Measurements from ENCODE around the gene RMC1.

The RMC1 gene

GRCh38 chr18:23537274-23537673 is 34.0 kb downstream of the RMC1 start:
- Mint-ChIP-seq H3K36me3 (peaks cover 72% of the 10 kb centered on the region), H3K9me3 (no peaks in the 10 kb centered on the region), H3K27me3 (no peaks in the 10 kb centered on the region), H3K4me1 (peaks cover 29% of the 10 kb centered on the region), H3K27ac (no peak overlapping the region), H3K4me3 (no peak overlapping the region)
- ATAC-seq: no peak

DNA sequence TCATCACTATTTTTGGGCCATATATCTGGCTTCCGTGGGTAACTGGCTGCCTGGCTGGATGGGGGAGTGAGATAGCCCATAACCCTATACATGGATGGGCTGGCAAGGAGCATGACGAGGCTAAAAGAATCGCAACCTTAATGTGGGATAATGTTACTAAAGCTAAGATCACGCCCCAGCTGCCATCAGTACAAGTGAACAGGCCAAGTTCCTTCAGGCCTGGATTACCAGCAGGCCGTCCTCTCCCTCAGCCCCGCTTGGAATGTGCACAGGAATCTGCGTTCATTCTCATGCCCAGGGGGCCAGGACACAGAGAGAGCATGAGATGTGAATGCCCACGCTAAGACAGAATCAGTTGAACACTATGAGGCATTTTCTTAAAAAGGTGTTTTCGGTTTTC is 34.7 kb downstream of the RMC1 start:
- Mint-ChIP-seq H3K4me1 (peaks cover 29% of the 10 kb centered on the region), H3K27ac (no peak overlapping the region), H3K4me3 (no peak overlapping the region), H3K27me3 (no peaks in the 10 kb centered on the region), H3K9me3 (no peaks in the 10 kb centered on the region), H3K36me3 (peaks cover 71% of the 10 kb centered on the region)
- no peak for ATAC-seq

DNA sequence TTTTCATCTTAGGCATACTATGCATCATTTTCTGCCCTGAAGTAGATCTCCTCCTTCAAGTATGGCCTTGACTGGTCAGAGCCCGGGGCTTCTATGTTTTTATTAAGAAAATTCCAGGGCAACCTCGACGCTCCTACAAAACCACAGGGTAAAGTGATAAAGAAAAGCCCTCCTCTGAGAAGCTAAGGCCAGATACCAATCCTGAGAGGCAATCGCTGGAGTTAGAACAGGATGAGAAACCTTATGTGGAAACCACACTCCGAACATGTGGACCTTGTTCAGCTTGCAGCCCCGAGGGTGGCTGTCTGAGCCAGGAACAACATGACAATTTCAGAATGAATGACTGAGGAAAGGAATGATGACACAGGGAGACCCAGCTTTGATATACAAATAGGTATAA is 35.6 kb downstream of the RMC1 start:
- Mint-ChIP-seq H3K4me1 (peaks cover 29% of the 10 kb centered on the region), H3K27ac (no peak overlapping the region), H3K4me3 (no peak overlapping the region), H3K9me3 (no peaks in the 10 kb centered on the region), H3K27me3 (no peaks in the 10 kb centered on the region), H3K36me3 (peaks cover 75% of the 10 kb centered on the region)
- ATAC-seq: no peak

DNA sequence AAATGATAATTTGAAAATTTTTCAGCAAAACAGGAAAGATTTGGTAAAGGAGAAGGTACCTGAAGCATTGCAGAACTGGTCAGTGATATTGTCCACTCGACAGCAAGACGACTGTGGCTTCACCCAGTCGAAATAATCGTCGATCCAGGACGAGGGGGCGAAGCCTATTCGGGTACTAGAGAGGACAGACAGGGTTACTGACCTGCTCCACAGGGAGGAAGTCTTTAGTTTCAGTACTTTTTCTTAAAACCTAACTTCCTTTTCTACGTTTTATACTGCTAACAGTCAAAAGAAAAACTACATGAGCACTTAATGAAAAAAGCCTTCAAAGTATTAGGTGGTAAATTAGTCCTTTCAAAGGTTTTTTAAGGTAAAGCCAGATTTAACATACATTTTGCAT is 36.0 kb downstream of the RMC1 start:
- peak; percentile 48 for ATAC-seq
- Mint-ChIP-seq H3K4me1 (peaks cover 29% of the 10 kb centered on the region), H3K27me3 (no peaks in the 10 kb centered on the region), H3K4me3 (no peak overlapping the region), H3K27ac (no peak overlapping the region), H3K9me3 (no peaks in the 10 kb centered on the region), H3K36me3 (peaks cover 78% of the 10 kb centered on the region)

DNA sequence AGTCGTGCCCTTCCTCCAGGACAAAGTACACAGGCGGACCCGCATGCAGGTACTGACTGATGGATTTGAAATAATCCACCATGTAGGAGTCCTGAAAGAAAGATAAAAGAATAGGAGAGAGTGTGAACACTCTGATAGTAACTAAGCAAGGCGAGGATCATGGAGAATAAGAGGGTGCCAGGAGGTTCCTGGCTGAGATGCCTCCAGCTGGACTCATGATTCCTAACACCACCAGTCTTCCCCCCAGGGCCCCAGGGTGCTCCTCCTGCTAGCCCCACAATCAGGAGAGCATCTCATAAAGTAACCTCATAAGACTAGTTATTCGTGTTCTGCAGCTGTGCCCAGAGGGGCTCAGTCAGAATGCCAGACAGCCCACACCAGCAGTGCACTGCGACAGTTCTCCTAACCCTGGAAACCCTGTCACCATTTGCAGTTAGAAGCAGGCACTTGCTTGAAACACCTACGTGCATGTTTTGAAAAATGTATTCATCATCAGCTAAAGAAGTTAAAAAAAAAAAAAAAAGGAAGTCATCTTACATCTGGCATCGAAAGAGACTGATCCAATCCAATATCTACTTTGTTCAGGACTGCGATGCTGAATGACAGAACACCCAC is 36.7 kb downstream of the RMC1 start:
- H3K27me3 Mint-ChIP-seq: no peaks in the 10 kb centered on the region
- peaks cover 29% of the 10 kb centered on the region for H3K4me1 Mint-ChIP-seq
- H3K9me3 Mint-ChIP-seq: no peaks in the 10 kb centered on the region
- H3K4me3 Mint-ChIP-seq: no peak overlapping the region
- peaks cover 78% of the 10 kb centered on the region for H3K36me3 Mint-ChIP-seq
- ATAC-seq: no peak
- H3K27ac Mint-ChIP-seq: peak overlapping the region; percentile 40

GRCh38 chr18:23540867-23541266 is 37.6 kb downstream of the RMC1 start:
- peak; percentile 91 for ATAC-seq

GRCh38 chr18:23541349-23542093 is 38.2 kb downstream of the RMC1 start:
- Mint-ChIP-seq H3K27me3 (no peaks in the 10 kb centered on the region), H3K4me1 (peaks cover 29% of the 10 kb centered on the region), H3K36me3 (peaks cover 72% of the 10 kb centered on the region), H3K4me3 (no peak overlapping the region), H3K27ac (peak overlapping the region; percentile 40), H3K9me3 (no peaks in the 10 kb centered on the region)
- ATAC-seq: no peak

More at GRCh38 chr18:23540867-23541266, 37.6 kb downstream of the RMC1 start:
- Mint-ChIP-seq H3K27ac (peak overlapping the region; percentile 40), H3K36me3 (peaks cover 76% of the 10 kb centered on the region), H3K27me3 (no peaks in the 10 kb centered on the region), H3K4me3 (no peak overlapping the region), H3K9me3 (no peaks in the 10 kb centered on the region), H3K4me1 (peaks cover 29% of the 10 kb centered on the region)

GRCh38 chr18:23542461-23542860 is 39.1 kb downstream of the RMC1 start:
- no peak overlapping the region for H3K4me3 Mint-ChIP-seq
- no peak for ATAC-seq
- H3K27ac Mint-ChIP-seq: no peak overlapping the region
- peaks cover 75% of the 10 kb centered on the region for H3K36me3 Mint-ChIP-seq
- no peaks in the 10 kb centered on the region for H3K9me3 Mint-ChIP-seq
- peaks cover 29% of the 10 kb centered on the region for H3K4me1 Mint-ChIP-seq
- no peaks in the 10 kb centered on the region for H3K27me3 Mint-ChIP-seq

DNA sequence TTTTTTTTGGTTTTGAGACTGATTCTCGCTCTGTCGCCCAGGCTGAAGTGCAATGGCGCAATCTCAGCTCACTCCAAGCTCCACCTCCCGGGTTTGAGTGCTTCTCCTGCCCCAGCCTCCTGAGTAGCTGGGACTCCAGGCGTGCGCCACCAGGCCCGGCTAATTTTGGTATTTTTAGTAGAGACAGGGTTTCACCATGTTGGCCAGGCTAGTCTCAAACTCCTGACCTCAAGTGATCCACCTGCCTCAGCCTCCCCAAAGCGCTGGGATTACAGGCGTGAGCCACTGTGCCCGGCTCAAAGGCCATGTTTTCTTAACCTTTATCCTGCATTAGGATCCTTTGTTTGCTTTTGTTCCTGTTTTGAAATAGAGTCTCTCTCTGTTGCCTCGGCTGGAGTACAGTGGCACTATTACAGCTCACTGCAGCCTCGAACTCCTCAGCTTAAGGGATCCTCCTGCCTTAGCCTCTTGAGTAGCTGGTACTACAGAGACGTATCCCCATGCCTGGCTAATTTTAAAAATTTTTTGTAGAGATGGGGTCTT is 42.0 kb downstream of the RMC1 start:
- peaks cover 14% of the 10 kb centered on the region for H3K4me1 Mint-ChIP-seq
- H3K27ac Mint-ChIP-seq: no peak overlapping the region
- no peaks in the 10 kb centered on the region for H3K27me3 Mint-ChIP-seq
- H3K9me3 Mint-ChIP-seq: no peaks in the 10 kb centered on the region
- H3K36me3 Mint-ChIP-seq: peaks cover 79% of the 10 kb centered on the region
- no peak overlapping the region for H3K4me3 Mint-ChIP-seq
- no peak for ATAC-seq

DNA sequence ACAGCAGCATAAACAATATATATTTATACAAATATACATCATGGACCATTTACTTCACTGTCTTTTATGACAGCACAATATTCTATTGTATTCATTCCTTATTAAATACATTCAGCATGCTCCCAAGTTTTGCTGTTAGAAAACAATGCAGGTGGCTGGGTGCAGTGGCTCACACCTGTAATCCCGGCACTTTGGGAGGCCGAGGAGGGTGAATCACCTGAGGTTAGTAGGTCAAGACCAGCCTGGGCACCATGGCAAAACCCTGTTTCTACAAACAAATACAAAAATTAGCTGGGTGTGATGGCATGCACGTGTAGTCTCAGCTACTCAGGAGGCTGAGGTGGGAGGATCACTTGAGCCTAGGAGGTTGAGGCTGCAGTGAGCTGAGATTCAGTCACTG is 44.0 kb downstream of the RMC1 start:
- no peaks in the 10 kb centered on the region for H3K9me3 Mint-ChIP-seq
- no peaks in the 10 kb centered on the region for H3K27me3 Mint-ChIP-seq
- H3K4me1 Mint-ChIP-seq: no peaks in the 10 kb centered on the region
- H3K4me3 Mint-ChIP-seq: no peak overlapping the region
- no peak for ATAC-seq
- H3K27ac Mint-ChIP-seq: no peak overlapping the region
- H3K36me3 Mint-ChIP-seq: peaks cover 83% of the 10 kb centered on the region

DNA sequence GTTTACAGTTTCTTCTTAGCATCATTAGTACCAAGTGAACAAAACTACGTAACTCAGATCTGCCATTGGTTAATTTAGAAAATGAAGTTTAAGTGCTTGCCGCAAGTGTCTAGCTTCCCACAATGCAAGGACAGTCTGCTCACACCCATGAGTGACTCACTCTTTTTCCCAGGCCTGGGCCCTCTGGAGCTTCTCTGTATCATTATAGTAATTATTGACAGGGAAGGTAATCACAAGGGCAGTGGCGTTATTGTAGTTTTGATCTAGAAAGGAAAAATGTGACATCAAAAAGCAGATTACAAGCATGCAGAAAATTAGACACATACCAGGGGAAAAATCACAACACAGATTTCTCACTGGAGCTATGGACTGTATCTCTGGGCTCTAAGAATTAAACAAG is 44.5 kb downstream of the RMC1 start:
- H3K9me3 Mint-ChIP-seq: no peaks in the 10 kb centered on the region
- H3K36me3 Mint-ChIP-seq: peaks cover 83% of the 10 kb centered on the region
- H3K27ac Mint-ChIP-seq: no peak overlapping the region
- no peak overlapping the region for H3K4me3 Mint-ChIP-seq
- no peaks in the 10 kb centered on the region for H3K27me3 Mint-ChIP-seq
- no peak for ATAC-seq
- no peaks in the 10 kb centered on the region for H3K4me1 Mint-ChIP-seq

GRCh38 chr18:23548275-23548674 is 45.0 kb downstream of the RMC1 start:
- H3K4me1 Mint-ChIP-seq: no peaks in the 10 kb centered on the region
- H3K9me3 Mint-ChIP-seq: no peaks in the 10 kb centered on the region
- no peak overlapping the region for H3K4me3 Mint-ChIP-seq
- H3K36me3 Mint-ChIP-seq: peaks cover 85% of the 10 kb centered on the region
- no peaks in the 10 kb centered on the region for H3K27me3 Mint-ChIP-seq
- H3K27ac Mint-ChIP-seq: no peak overlapping the region
- ATAC-seq: no peak

DNA sequence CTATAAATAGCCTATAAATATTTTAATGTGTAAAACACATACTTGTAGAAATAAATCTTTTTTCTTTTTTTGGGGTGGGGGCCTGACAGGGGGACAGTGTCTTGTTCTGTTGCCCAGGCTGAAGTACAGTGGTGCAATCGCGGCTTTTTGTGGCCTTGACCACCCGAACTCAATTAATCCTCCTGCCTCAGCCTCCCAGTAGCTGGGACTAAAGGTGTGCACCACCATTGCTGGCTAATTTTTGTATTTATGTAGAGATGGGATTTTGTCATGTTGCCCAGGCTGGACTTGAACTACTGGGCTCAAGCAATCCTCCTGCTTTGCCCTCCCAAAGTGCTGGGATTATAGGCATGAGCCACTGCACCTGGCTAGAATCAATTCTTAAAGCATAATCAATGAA is 45.4 kb downstream of the RMC1 start:
- Mint-ChIP-seq H3K4me3 (no peak overlapping the region), H3K9me3 (no peaks in the 10 kb centered on the region), H3K27me3 (no peaks in the 10 kb centered on the region), H3K36me3 (peaks cover 84% of the 10 kb centered on the region), H3K27ac (no peak overlapping the region), H3K4me1 (no peaks in the 10 kb centered on the region)
- no peak for ATAC-seq

- H3K4me3 Mint-ChIP-seq: no peak overlapping the region
- no peak for ATAC-seq
- no peaks in the 10 kb centered on the region for H3K4me1 Mint-ChIP-seq
- peaks cover 86% of the 10 kb centered on the region for H3K36me3 Mint-ChIP-seq
- no peaks in the 10 kb centered on the region for H3K27me3 Mint-ChIP-seq
- no peak overlapping the region for H3K27ac Mint-ChIP-seq
- H3K9me3 Mint-ChIP-seq: no peaks in the 10 kb centered on the region
These were observed 47.6 kb downstream of the RMC1 start for GRCh38 chr18:23550898-23551297.

DNA sequence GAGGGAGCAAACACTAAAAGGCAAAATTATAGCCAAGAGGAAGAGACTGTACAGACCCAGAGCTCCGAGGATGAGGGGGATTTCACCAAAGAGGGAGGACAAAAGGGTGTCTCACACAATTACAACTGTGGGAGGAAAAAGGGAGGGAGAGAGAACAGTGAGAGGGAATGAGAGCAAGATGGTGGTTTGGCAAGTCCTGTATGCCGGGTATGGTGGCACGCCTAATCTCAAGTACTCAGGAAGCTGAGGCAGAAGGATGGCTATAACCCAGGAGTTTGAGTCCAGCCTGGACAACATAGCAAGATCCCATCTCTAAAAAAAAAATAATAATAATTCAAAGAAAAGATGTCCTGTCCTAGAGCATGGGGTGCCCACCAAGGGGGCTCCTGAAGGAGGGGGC is 48.7 kb downstream of the RMC1 start:
- no peak for ATAC-seq
- Mint-ChIP-seq H3K4me1 (no peaks in the 10 kb centered on the region), H3K27ac (no peak overlapping the region), H3K9me3 (no peaks in the 10 kb centered on the region), H3K4me3 (no peak overlapping the region), H3K36me3 (peaks cover 88% of the 10 kb centered on the region), H3K27me3 (no peaks in the 10 kb centered on the region)

GRCh38 chr18:23552505-23552904 is 49.2 kb downstream of the RMC1 start:
- H3K36me3 Mint-ChIP-seq: peaks cover 88% of the 10 kb centered on the region
- H3K4me1 Mint-ChIP-seq: no peaks in the 10 kb centered on the region
- no peak overlapping the region for H3K4me3 Mint-ChIP-seq
- H3K27ac Mint-ChIP-seq: no peak overlapping the region
- no peak for ATAC-seq
- no peaks in the 10 kb centered on the region for H3K9me3 Mint-ChIP-seq
- H3K27me3 Mint-ChIP-seq: no peaks in the 10 kb centered on the region
